ENCODE measurements around the gene MAOB. TPM values are rescaled to one million over a fixed set of nuclear protein-coding genes. Genes with fewer than 3 reads are reported as not detected.

MAOB gene
- total and polyA plus RNA-seq, 2 donors (not counting 1 experiment from before 2014, with no cell fraction given): 3.8 to 4.6 TPM

DNA sequence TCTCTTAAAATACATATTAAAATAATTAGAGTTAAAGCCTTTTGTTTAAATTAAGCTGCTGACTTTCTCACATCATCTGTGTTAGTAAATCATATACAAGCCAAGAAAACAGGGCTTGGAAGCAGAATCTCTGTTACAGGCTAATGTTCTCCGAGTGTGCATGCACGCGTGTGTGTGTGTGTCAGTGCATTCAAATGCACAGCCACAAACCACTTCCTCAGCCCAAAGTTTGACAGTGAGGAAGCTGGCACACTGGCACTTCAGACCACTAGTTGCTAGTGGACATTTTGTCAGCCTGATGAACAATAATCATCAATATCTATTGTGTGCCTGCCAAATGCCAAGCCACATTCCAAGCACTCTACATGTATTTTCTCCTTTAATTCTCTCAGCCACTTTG, 5.6 kb downstream of the MAOB start:
- no peak for DNase-seq (ENCODE audit: low read depth in 2 of 2)
- Histone ChIP-seq H3K4me3 (replicated peaks in 1 of 4; ENCODE audit: control extremely low read depth in 1 of 4, insufficient read depth in 1 of 4, low read depth in 3 of 4, low read length in 4 of 4) (no peak overlapping the region), H3K27ac (ENCODE audit: insufficient read depth, low read length) (no peak overlapping the region), H3K4me2 (ENCODE audit: extremely low read depth, insufficient read depth, low read length) (no peak overlapping the region), H3K4me1 (ENCODE audit: control insufficient read depth, extremely low read depth, insufficient read depth, low read length) (no peaks in the 10 kb centered on the region), H3K9me3 (ENCODE audit: control insufficient read depth, insufficient read depth, low read depth, low read length) (no peaks in the 10 kb centered on the region), H3K27me3 (ENCODE audit: control insufficient read depth, insufficient read depth, low read length) (no peaks in the 10 kb centered on the region), H2AFZ (ENCODE audit: low read length) (no peak overlapping the region), H3K79me2 (ENCODE audit: control insufficient read depth, insufficient read depth, low read length) (no peaks in the 10 kb centered on the region), H3K36me3 (ENCODE audit: control insufficient read depth, insufficient read depth, low read length) (no peaks in the 10 kb centered on the region), H3K9ac (ENCODE audit: insufficient read depth, low read length) (no peak overlapping the region), H4K20me1 (ENCODE audit: control insufficient read depth, extremely low read depth, insufficient read depth, low read length) (no peaks in the 10 kb centered on the region)
- TF ChIP-seq, protein P1, sequence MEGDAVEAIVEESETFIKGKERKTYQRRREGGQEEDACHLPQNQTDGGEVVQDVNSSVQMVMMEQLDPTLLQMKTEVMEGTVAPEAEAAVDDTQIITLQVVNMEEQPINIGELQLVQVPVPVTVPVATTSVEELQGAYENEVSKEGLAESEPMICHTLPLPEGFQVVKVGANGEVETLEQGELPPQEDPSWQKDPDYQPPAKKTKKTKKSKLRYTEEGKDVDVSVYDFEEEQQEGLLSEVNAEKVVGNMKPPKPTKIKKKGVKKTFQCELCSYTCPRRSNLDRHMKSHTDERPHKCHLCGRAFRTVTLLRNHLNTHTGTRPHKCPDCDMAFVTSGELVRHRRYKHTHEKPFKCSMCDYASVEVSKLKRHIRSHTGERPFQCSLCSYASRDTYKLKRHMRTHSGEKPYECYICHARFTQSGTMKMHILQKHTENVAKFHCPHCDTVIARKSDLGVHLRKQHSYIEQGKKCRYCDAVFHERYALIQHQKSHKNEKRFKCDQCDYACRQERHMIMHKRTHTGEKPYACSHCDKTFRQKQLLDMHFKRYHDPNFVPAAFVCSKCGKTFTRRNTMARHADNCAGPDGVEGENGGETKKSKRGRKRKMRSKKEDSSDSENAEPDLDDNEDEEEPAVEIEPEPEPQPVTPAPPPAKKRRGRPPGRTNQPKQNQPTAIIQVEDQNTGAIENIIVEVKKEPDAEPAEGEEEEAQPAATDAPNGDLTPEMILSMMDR (conservative IDR thresholded peaks at IDR 0.05 in 1 of 2, IDR thresholded peaks at IDR 0.05 in 1 of 2; ENCODE audit: low read depth in 1 of 2, low read length in 2 of 2): no peak
- no peak for TF ChIP-seq EZH2 (IDR thresholded peaks at IDR 0.05; ENCODE audit: low read length, missing control alignments)

- no peaks in the 10 kb centered on the region for H3K27me3 ChIP-seq (ENCODE audit: control insufficient read depth, insufficient read depth, low read length)
- no peak for DNase-seq (ENCODE audit: low read depth in 2 of 2)
- no peaks in the 10 kb centered on the region for H4K20me1 ChIP-seq (ENCODE audit: control insufficient read depth, extremely low read depth, insufficient read depth, low read length)
- no peaks in the 10 kb centered on the region for H3K9me3 ChIP-seq (ENCODE audit: control insufficient read depth, insufficient read depth, low read depth, low read length)
- H3K36me3 ChIP-seq (ENCODE audit: control insufficient read depth, insufficient read depth, low read length): no peaks in the 10 kb centered on the region
- H3K9ac ChIP-seq (ENCODE audit: insufficient read depth, low read length): no peak overlapping the region
- H3K4me2 ChIP-seq (ENCODE audit: extremely low read depth, insufficient read depth, low read length): no peak overlapping the region
- H3K27ac ChIP-seq (ENCODE audit: insufficient read depth, low read length): no peak overlapping the region
- no peaks in the 10 kb centered on the region for H3K4me1 ChIP-seq (ENCODE audit: control insufficient read depth, extremely low read depth, insufficient read depth, low read length)
- H3K79me2 ChIP-seq (ENCODE audit: control insufficient read depth, insufficient read depth, low read length): no peaks in the 10 kb centered on the region
- H3K4me3 ChIP-seq (replicated peaks in 1 of 4; ENCODE audit: control extremely low read depth in 1 of 4, insufficient read depth in 1 of 4, low read depth in 3 of 4, low read length in 4 of 4): no peak overlapping the region
- TF ChIP-seq, protein P1 (conservative IDR thresholded peaks at IDR 0.05 in 1 of 2, IDR thresholded peaks at IDR 0.05 in 1 of 2; ENCODE audit: low read depth in 1 of 2, low read length in 2 of 2): no peak
- no peak for TF ChIP-seq EZH2 (IDR thresholded peaks at IDR 0.05; ENCODE audit: low read length, missing control alignments)
- no peak overlapping the region for H2AFZ ChIP-seq (ENCODE audit: low read length)
Measured at GRCh38 chrX:43870758-43871419, 11.4 kb downstream of the MAOB start.

DNA sequence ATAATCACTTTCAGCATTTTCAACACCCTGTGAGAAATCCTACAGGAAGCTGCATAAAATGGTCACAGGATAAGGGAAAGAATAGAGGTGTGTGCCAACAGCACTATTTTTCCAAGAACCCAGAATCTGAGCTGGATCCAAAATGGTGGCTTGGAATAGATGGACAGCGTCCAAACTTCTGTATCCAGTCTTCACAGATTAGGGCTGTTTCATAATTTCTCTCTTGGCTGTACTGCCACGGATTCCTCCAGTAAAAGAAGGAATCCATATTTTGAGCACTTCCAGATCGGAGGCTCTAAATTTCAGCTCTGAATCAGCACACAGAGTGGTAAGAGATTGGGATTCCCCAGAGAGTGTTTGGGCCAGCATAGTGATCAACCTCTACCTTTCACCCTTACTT, 12.2 kb downstream of the MAOB start:
- Histone ChIP-seq H4K20me1 (ENCODE audit: control insufficient read depth, extremely low read depth, insufficient read depth, low read length) (no peaks in the 10 kb centered on the region), H3K4me2 (ENCODE audit: extremely low read depth, insufficient read depth, low read length) (no peak overlapping the region), H2AFZ (ENCODE audit: low read length) (no peak overlapping the region), H3K9me3 (ENCODE audit: control insufficient read depth, insufficient read depth, low read depth, low read length) (no peaks in the 10 kb centered on the region), H3K9ac (ENCODE audit: insufficient read depth, low read length) (no peak overlapping the region), H3K4me1 (ENCODE audit: control insufficient read depth, extremely low read depth, insufficient read depth, low read length) (no peaks in the 10 kb centered on the region), H3K27ac (ENCODE audit: insufficient read depth, low read length) (no peak overlapping the region), H3K79me2 (ENCODE audit: control insufficient read depth, insufficient read depth, low read length) (no peaks in the 10 kb centered on the region), H3K27me3 (ENCODE audit: control insufficient read depth, insufficient read depth, low read length) (no peaks in the 10 kb centered on the region), H3K4me3 (replicated peaks in 1 of 4; ENCODE audit: control extremely low read depth in 1 of 4, insufficient read depth in 1 of 4, low read depth in 3 of 4, low read length in 4 of 4) (no peak overlapping the region), H3K36me3 (ENCODE audit: control insufficient read depth, insufficient read depth, low read length) (no peaks in the 10 kb centered on the region)
- no peak for DNase-seq (ENCODE audit: low read depth in 2 of 2)
- TF ChIP-seq, protein P1 (conservative IDR thresholded peaks at IDR 0.05 in 1 of 2, IDR thresholded peaks at IDR 0.05 in 1 of 2; ENCODE audit: low read depth in 1 of 2, low read length in 2 of 2): no peak
- no peak for TF ChIP-seq EZH2 (IDR thresholded peaks at IDR 0.05; ENCODE audit: low read length, missing control alignments)

Data from fibroblast of lung (primary cell).